Thyroid gland (tissue), 4 donors: ENCODE results near the gene GADL1.

Experiments used
- CTCF ChIP-seq, 6 experiments: fragments of 200-600 bp in 3 of 6; fragments of 450-650 bp in 3 of 6; sonication (generic) in 3 of 6; IDR thresholded peaks; one replicate each; pipeline ENCODE4 v1.5.1; 2016 to 2019; ENCODE audit warnings: antibody characterized with exemption in 6 of 6, mild to moderate bottlenecking in 2 of 6, inconsistent platforms in 1 of 6, moderate library complexity in 1 of 6
- POLR2A ChIP-seq, 2 donors: fragments of 450-650 bp; IDR thresholded peaks; one replicate each; pipeline ENCODE4 v1.6.1; 2017; ENCODE audit warnings: antibody characterized with exemption in 2 of 2, mild to moderate bottlenecking in 2 of 2, moderate library complexity in 1 of 2

DNA sequence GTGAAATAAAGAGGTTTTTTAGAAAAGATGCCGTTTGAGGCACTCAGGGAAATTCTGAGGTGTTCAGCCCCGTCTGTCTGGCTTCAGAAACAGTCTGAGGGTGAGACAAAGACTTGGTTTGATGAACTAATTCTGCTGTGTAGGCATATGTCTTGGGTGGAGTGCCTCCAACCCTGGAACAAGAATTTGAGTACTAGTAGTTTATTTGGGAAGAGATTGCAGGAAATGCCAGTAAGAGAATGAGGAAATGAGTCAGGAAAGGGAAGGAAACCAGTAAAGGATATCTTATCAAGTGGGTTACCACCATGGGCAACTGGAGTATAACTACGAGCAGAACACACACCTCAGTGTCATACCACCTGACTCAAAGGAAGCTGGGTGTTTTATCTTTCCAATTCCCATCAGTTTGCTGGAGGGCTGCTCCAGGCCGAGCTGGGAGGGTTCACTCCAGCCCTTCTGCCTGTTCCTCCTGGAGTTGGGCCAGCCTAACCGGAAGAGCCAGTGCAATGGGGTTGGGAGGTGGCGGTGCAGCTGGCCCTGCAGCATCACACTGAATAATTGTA, 212.7 kb downstream of the GADL1 start:
- no peak for TF ChIP-seq CTCF (IDR thresholded peaks at IDR 0.05)
- no peak for TF ChIP-seq POLR2A (IDR thresholded peaks at IDR 0.05)
